WTC11 (cell line): ENCODE data around the gene SMURF1.

Source experiments
- GABPB1 ChIP-seq: sonication (generic); formaldehyde crosslinking; IDR thresholded peaks from 2 replicates; pipeline ENCODE4 v1.8.1; 2023; ENCODE audit warnings: mild to moderate bottlenecking, missing genetic modification reagents
- JUN ChIP-seq: sonication (generic); formaldehyde crosslinking; IDR thresholded peaks from 2 replicates; pipeline ENCODE4 v1.8.0; 2023; ENCODE audit warnings: mild to moderate bottlenecking, missing genetic modification reagents
- KAT7 ChIP-seq: sonication (generic); formaldehyde crosslinking; IDR thresholded peaks from 2 replicates; pipeline ENCODE4 v1.8.1; 2023; ENCODE audit warnings: missing genetic modification reagents, mild to moderate bottlenecking, borderline replicate concordance
- TF ChIP-seq, protein P1 (sequence below): fragments of 200-600 bp; IDR thresholded peaks from 2 replicates; pipeline ENCODE4 v1.8.0; 2022; ENCODE audit warnings: antibody characterized with exemption
- TF ChIP-seq, protein P2 (sequence below): sonication (generic); formaldehyde crosslinking; IDR thresholded peaks from 2 replicates; pipeline ENCODE4 v1.8.0; 2022; ENCODE audit warnings: mild to moderate bottlenecking, missing genetic modification reagents
- TF ChIP-seq, protein P3 (sequence below): sonication (generic); formaldehyde crosslinking; IDR thresholded peaks from 2 replicates; pipeline ENCODE4 v1.8.1; 2023; ENCODE audit warnings: mild to moderate bottlenecking, missing genetic modification reagents, moderate library complexity
- TF ChIP-seq, protein P4 (sequence below): sonication (generic); formaldehyde crosslinking; IDR thresholded peaks from 2 replicates; pipeline ENCODE4 v1.8.0; 2022; ENCODE audit warnings: mild to moderate bottlenecking, missing genetic modification reagents

DNA sequence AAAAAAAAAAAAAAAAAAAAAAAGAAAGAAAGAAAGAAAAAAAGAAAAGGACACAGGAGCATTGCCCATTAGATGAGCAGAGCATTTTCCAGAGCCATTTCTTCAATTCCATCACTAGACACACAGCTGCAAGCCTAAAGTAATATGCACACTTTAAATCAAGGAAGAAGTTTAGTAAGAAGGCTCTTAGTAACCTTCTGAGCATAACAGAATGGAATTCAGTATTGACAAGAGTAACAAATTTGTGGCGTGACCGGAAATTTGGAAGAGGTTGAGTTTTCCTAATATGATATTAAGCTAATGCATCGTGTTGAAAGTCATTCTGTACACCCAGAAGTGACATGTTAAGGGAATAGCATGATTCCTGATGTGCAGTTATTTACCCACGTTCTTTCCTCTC, 35.3 kb downstream of the SMURF1 start:
- no peak for TF ChIP-seq KAT7 (CRISPR knock-in tag)
- no peak for TF ChIP-seq GABPB1 (CRISPR knock-in tag)
- no peak for TF ChIP-seq JUN (CRISPR knock-in tag)
- TF ChIP-seq, protein P1, sequence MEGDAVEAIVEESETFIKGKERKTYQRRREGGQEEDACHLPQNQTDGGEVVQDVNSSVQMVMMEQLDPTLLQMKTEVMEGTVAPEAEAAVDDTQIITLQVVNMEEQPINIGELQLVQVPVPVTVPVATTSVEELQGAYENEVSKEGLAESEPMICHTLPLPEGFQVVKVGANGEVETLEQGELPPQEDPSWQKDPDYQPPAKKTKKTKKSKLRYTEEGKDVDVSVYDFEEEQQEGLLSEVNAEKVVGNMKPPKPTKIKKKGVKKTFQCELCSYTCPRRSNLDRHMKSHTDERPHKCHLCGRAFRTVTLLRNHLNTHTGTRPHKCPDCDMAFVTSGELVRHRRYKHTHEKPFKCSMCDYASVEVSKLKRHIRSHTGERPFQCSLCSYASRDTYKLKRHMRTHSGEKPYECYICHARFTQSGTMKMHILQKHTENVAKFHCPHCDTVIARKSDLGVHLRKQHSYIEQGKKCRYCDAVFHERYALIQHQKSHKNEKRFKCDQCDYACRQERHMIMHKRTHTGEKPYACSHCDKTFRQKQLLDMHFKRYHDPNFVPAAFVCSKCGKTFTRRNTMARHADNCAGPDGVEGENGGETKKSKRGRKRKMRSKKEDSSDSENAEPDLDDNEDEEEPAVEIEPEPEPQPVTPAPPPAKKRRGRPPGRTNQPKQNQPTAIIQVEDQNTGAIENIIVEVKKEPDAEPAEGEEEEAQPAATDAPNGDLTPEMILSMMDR: no peak
- TF ChIP-seq, protein P2, sequence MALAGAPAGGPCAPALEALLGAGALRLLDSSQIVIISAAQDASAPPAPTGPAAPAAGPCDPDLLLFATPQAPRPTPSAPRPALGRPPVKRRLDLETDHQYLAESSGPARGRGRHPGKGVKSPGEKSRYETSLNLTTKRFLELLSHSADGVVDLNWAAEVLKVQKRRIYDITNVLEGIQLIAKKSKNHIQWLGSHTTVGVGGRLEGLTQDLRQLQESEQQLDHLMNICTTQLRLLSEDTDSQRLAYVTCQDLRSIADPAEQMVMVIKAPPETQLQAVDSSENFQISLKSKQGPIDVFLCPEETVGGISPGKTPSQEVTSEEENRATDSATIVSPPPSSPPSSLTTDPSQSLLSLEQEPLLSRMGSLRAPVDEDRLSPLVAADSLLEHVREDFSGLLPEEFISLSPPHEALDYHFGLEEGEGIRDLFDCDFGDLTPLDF (CRISPR knock-in tag): no peak
- TF ChIP-seq, protein P3, sequence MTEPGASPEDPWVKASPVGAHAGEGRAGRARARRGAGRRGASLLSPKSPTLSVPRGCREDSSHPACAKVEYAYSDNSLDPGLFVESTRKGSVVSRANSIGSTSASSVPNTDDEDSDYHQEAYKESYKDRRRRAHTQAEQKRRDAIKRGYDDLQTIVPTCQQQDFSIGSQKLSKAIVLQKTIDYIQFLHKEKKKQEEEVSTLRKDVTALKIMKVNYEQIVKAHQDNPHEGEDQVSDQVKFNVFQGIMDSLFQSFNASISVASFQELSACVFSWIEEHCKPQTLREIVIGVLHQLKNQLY (CRISPR knock-in tag): no peak
- TF ChIP-seq, protein P4, sequence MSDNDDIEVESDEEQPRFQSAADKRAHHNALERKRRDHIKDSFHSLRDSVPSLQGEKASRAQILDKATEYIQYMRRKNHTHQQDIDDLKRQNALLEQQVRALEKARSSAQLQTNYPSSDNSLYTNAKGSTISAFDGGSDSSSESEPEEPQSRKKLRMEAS: no peak
